KOPT-K1 (cell line): ENCODE data around the gene NCBP3.
A peak's percentile ranks its signal among the peaks of the same experiment; 100 is the strongest.

ENCODE experiments used
- H3K27ac ChIP-seq: fragments of 200-600 bp; sonication (generic); 2 replicates; pipeline ENCODE4 v1.5.1; 2016; ENCODE audit warnings: antibody characterized with exemption, mild to moderate bottlenecking, low read depth, low read length; ENCODE audit not compliant: poor library complexity, severe bottlenecking
- H3K36me3 ChIP-seq: fragments of 200-600 bp; sonication (generic); 2 replicates; pipeline ENCODE4 v1.5.1; 2017; ENCODE audit warnings: antibody characterized with exemption, mild to moderate bottlenecking, low read length, moderate library complexity; ENCODE audit not compliant: insufficient read depth
- H3K9me3 ChIP-seq: fragments of 200-600 bp; sonication (generic); 2 replicates; pipeline ENCODE4 v1.5.1; 2017; ENCODE audit warnings: antibody characterized with exemption, low read length, mild to moderate bottlenecking; ENCODE audit not compliant: insufficient read depth, poor library complexity, severe bottlenecking

The NCBP3 gene

DNA sequence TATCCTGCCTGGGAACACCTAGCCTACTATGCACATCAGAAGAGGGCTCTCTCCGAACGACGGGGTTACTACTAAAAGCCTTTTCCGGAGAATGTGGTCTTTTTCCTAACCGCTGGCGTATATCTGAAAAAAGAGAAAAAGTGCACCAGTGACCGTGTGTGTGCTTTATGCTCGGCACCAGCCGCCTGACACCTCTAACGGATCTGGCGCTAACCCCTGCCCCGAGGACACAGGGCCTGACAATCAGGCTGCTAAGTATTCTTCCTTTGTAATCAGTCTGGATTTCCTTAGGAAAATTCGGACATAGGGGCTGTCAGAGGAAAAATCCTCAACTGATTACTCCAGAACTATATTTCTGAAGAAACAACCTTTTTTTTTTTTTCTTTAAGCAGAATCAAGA is 31.7 kb downstream of the NCBP3 start:
- Histone ChIP-seq H3K36me3 (peaks cover 100% of the 10 kb centered on the region), H3K9me3 (no peaks in the 10 kb centered on the region), H3K27ac (no peak overlapping the region)

DNA sequence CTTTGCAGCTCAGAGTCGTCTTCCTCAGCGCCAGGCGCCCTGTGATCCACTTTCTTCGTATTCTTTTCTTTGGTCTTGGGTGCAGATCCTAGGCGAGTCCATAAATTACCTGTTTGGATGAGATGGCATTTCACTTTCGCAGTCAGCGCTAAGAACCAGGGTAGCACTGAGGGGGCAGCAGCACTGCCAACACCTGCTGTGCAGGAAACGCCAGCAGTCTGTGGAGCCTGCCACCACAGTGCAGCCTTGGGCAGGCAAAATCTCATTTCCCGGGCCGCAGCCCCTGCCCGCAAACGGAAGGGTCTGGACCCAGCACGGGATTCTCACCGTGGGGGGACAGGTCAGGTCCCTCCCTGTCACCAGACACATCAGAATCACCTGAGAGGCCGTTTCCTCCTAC is 32.9 kb downstream of the NCBP3 start:
- Histone ChIP-seq H3K36me3 (peaks cover 100% of the 10 kb centered on the region), H3K27ac (no peak overlapping the region), H3K9me3 (no peaks in the 10 kb centered on the region)

DNA sequence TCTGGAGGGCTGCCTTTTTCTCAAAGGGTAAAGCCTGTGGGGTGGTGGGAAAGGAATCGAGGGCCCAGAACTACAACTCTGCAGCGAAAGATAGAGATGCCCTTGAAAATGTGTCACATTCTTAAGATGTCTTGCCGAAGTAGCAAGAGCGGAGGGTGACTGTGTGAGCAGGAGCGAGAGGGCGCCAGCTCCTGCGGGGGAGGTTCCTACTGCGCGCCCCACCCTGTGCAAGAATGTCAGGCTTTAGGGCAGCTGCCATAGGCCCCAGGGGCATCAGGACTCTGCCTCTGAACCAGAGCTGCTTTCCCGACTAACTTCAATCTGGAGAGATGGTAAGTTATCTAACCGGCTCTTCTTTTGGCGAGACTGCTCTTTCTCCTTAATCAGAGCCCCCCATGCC is 33.3 kb downstream of the NCBP3 start:
- no peaks in the 10 kb centered on the region for H3K9me3 ChIP-seq
- no peak overlapping the region for H3K27ac ChIP-seq
- H3K36me3 ChIP-seq, result peaks cover 100% of the 10 kb centered on the region

DNA sequence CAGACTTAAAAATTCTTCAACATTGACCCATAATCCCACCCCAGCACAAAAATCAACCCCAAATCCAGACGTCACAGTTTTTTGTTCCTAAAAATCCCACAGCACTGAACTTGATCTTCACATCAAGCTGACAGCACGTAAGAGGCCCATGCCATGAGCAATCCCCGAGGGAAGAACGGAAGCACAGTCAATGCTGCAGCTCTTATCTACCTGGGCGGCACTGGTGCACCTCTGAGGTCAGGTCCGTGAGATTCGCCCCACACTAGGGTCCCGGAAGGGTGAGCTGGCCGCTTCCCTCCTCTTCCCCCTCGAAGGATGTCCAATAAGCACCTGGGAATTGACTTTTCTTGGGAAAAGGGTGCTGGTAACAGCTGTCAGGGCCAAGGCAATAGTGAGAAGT is 33.8 kb downstream of the NCBP3 start:
- Histone ChIP-seq H3K36me3 (peaks cover 100% of the 10 kb centered on the region), H3K27ac (no peak overlapping the region), H3K9me3 (no peaks in the 10 kb centered on the region)

DNA sequence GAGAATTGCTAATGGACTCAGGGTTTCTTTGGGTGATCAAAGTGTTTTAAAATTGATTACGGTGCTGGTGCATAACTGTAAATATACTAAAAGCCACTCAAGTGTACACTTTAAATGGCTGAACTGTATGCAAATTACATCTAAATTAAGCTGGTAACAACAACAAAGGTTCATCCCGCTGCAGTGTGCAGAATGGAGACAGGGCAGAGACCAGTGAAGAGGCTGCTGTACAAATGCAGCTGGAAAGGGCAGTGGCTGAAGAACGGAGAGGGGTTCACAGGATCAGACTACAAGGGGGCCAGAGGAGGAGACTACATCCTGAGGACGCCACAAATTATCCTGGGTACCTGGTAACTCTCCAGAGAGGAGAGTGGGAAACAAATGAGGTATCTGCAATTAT is 36.0 kb downstream of the NCBP3 start:
- Histone ChIP-seq H3K27ac (no peak overlapping the region), H3K36me3 (peaks cover 99% of the 10 kb centered on the region), H3K9me3 (no peaks in the 10 kb centered on the region)

DNA sequence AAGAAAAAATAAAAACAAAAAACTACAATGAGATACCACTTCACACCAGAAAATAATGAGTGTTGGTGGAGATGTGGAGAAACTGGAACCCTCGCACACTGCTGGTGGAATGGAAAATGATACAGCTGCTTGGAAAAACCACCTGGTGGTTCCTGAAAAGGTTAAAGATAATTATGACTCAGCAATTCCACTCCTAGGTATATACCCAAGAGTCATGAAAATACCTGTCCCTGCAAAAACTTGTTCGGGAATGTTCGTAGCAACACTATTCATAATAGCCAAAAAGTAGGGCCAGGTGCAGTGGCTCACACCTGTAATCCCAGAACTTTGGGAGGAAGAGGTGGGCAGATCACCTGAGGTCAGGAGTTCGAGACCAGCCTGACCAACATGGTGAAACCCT is 36.9 kb downstream of the NCBP3 start:
- Histone ChIP-seq H3K27ac (no peak overlapping the region), H3K36me3 (peaks cover 93% of the 10 kb centered on the region), H3K9me3 (no peaks in the 10 kb centered on the region)

DNA sequence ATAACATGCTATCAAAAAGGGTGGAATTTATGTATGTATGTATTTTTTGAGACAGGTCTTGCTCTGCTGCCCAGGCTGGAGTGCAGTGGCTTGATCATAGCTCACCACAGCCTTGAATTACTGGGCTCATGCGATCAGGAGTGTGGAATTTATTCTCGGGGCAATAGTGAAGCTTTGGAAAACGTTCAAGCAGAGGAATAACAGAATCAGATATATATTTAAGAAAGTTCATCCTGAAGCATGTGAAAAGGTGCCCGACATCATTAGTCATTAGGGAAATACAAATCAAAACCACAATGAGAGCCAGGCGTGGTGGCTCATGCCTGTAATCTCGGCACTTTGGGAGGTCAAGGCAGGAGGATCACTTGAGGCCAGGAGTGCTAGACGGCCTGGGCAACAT is 37.3 kb downstream of the NCBP3 start:
- no peaks in the 10 kb centered on the region for H3K9me3 ChIP-seq
- H3K36me3 ChIP-seq, result peaks cover 88% of the 10 kb centered on the region
- no peak overlapping the region for H3K27ac ChIP-seq

DNA sequence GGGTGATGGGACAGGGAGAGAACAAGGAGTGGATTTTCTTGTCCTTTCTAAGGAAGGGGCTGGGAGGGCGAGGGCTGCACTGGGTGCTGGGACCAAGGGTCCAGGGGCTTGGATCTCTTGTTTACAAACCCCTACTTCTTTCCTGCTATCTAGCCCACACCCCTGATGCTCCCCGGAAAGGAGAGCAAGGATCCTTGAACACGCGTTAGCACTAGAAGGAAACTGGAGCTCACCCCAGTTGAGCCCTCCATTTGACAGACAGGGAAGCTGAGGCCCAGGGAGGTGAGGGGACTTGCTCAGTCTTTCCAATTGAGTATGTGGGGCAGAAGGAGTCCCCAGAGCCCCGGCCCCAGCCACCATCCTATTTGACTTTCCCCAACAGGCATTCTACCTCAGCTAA is 40.5 kb downstream of the NCBP3 start:
- H3K27ac ChIP-seq, result peak overlapping the region; percentile 21
- H3K36me3 ChIP-seq, result peaks cover 72% of the 10 kb centered on the region

DNA sequence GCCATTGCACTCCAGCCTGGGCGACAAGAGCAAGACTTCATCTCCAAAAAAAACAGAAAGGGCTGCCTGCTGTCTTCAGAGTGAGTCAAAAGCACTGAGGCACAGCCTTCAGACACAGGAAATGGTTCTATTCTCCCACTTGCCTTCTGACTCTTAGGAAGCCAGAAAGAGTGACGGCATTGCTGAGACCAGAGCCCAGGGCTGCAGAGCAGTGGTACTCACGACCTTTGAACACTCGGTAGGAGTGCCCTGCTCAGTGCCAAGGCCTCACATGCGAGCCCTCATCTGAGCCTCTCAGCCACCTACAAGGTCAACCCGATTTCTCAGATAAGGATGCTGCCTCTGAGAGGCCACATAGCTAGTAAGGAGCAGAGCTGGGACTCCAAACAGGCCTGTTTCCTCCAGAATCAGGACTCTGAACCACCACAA is 41.5 kb downstream of the NCBP3 start:
- Histone ChIP-seq H3K27ac (peak overlapping the region; percentile 62), H3K36me3 (peaks cover 61% of the 10 kb centered on the region), H3K9me3 (no peaks in the 10 kb centered on the region)

More for the DNA sequence above, 40.5 kb downstream of the NCBP3 start:
- no peaks in the 10 kb centered on the region for H3K9me3 ChIP-seq

DNA sequence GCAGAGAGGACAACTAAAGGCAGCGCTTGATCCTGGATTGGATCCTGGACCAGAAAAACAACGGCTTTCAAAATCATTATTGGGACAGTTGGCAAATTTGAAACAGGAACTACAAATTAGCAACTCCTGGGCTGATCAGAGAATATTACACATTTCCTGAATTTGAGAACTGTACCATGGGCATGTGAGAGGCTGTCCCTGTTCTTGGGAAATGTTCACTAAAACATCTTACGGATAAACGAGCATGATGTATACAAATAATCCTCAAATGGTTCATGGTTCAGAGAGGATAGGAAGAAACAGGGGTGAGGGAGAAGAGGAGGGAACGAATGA is 42.8 kb downstream of the NCBP3 start:
- Histone ChIP-seq H3K9me3 (no peaks in the 10 kb centered on the region), H3K27ac (peak overlapping the region; percentile 27)

DNA sequence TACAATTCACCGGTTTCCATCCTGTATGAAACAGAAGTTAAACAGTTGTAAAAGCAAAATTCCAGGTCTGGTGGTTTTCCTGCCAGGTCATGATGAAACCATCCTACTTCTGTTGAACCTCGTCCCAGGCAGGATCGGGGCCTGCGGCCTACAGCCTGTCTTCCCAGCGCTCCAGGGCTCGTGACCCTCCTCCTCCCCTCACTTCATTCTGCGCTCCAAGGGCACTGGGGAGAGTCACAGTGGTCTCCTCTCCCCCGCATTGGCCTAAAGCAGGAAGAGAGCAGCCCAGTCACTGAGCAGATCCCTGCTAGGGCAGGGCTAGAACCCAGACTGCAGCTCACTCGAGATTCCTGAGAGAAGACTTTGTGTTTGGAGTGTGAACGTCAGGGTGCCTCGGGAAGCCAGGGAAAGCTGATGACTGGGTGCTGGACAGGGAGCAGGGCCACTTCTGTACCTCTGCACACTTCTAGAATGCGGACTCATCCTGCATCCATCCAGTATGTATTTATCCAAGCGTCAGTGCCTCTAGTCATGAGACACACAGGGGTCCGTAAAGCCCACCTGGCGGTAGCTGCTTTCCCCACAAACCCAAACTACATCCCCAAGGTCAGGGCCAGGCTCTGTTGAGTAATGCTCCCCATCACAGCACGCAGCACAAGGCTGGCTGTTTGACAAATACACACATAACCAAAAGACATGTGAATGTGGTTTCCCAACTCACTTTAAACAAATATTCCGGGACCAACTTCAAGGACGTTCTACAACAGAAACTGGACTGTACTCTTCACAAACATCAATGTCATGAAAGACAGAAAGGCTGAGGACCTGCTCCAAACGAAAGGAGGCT is 43.4 kb downstream of the NCBP3 start:
- Histone ChIP-seq H3K36me3 (peaks cover 43% of the 10 kb centered on the region), H3K9me3 (no peaks in the 10 kb centered on the region), H3K27ac (peak overlapping the region; percentile 27)

More for the DNA sequence above, 42.8 kb downstream of the NCBP3 start:
- peaks cover 49% of the 10 kb centered on the region for H3K36me3 ChIP-seq

DNA sequence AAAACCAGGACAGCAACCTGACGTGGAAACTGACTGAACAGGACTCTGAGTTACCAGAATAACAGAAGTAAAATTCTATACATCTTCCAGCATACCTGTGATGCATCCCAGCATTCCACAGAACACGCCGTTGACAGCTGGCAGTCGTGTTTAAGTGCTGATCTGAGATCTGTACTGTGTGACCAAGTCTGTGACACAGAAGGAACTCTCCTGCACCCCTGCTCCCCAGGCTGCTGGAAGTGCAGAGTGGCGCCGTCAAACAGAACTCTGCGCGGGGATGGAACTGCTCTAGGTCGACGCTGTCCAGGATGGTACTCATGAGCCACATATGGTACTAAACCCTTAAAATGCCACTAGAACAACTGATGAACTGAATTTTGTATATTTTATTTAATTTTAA is 44.3 kb downstream of the NCBP3 start:
- H3K9me3 ChIP-seq, result no peaks in the 10 kb centered on the region
- peaks cover 34% of the 10 kb centered on the region for H3K36me3 ChIP-seq
- peak overlapping the region; percentile 86 for H3K27ac ChIP-seq

DNA sequence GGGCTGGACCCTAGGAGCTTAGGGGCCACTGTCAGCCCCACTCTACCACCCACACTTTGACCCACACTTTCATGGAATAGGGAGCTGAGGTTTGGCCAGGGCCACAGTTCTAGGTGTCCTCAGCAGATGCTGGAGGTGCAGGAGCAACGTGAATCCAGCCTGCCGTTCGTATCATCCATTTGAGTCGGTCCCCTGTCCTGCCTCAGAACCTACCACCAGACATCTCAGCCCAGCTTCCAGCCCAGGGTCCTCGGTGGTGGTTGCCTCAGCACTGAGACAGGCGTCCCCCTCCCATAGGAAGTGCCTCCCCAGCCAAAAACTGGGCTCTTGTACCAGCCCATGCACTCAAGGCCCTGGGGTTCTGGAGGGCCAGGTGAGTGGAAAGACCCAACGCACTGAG is 44.7 kb downstream of the NCBP3 start:
- H3K27ac ChIP-seq, result peak overlapping the region; percentile 86
- H3K36me3 ChIP-seq, result peaks cover 29% of the 10 kb centered on the region
- H3K9me3 ChIP-seq, result no peaks in the 10 kb centered on the region

DNA sequence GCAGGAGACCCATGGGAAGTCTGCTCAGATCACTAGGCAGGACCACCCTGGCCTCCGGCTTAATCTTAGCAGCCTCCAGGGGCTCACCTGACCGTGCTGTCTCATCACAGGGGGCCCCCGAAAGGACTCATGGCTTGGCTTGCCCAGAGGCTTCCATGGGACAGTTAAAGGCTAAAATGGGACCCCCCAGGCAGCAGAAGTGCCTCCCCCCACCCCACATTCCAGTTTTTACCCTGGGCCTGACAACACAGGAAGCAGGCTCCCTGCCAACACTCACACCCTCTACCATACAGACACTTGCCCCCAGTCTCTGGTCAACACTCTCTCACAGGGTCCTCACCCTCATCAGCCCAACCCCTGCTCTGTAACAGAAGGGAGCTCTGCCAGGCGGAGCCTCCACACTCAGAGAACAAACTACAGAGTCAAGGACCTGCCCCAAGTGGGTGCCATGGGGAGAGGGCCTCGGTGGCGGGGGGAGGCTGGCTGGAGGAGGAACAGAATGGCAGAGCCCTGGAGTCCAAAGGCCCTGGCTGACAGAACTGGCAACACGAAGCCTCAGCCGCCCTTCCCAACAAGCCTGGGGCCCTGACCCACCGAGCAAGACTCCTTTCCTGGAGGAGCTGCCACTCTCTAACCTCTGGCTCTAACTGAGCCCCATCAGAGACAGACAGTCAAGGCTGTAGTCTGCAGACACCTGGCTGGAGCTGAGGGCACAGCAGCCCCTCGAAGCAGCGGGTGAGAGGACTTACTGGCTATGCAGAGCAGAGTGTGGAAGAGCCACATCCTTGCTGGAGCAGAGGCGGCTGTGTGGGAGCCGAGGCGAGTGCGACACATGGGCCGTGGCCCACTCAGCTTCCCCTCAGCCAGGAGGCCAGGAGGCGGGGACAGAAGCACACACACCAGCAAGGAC is 45.4 kb downstream of the NCBP3 start, which contains the start of gene ITGAE:
Gene ITGAE, minus strand, starts transcription at position 827 of the 910 bp plus-strand sequence. Its CDS starts 44 bp downstream, at position 783.
- H3K27ac ChIP-seq, result peak within 1 kb of the TSS; percentile 86
- peaks cover 23% of the 10 kb centered on the region for H3K36me3 ChIP-seq
- no peaks in the 10 kb centered on the region for H3K9me3 ChIP-seq

DNA sequence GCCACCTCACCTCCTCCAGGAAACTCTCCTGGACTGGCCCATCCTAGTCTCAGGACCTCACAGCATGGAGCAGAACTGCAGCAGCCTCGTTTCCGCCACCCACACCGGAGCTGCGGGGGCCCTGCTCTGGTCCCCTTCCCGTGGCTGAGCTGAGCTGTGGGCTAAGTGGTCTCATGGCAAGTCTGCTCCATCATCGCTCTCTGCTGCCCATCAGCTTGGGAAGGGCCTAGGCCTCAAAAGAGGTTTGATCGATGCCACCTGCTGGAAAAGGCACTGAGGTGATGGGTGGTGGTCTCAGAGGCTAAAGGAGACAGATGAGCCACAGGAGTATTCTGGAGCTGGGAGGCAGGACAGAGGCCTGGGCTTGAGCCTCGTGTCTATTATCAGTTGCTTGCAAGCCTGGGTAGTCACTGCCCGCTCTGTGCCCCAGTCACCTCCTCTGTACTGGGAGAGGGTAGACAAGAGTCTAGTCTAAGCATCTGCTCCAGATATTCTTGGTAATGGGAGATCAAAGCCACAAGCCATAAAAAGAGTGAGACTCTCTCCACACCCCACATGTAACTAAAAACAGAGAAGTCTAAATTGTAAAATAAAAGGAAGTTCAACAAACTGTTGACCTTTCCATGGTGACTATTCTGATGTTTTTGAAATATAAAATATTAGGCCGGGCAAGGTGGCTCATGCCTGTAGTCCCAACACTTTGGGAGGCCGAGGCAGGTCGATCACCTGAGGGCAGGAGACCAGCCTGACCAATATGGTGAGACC is 46.7 kb downstream of the NCBP3 start:
- Histone ChIP-seq H3K27ac (peak overlapping the region; percentile 86), H3K9me3 (no peaks in the 10 kb centered on the region), H3K36me3 (peaks cover 15% of the 10 kb centered on the region)
